RWPE1 (cell line): ENCODE measurements around the gene ATP2B2.
"Not testable (repeated sequence)": the region's sequence is repeated elsewhere in the genome, so short reads cannot be mapped to it uniquely, and the experiment has no call there.

Experiments used
- CTCF ChIA-PET: fragments of 350-600 bp; sonication (Branson Sonifier 250); formaldehyde crosslinking; extraction: SDS; loops from one replicate; lab custom pipeline; 2021; lab: Yijun Ruan, JAX
- POLR2A ChIA-PET: fragments of 400-600 bp; formaldehyde crosslinking; extraction: SDS; loops from one replicate; lab custom pipeline; 2020; ENCODE audit warnings: antibody characterized with exemption; ENCODE audit not compliant: low non-redundant PET; lab: Yijun Ruan, JAX
- DNase-seq: peaks from one replicate; pipeline ENCODE4 v3.0.0; 2012; ENCODE audit warnings: low spot score
- H3K27ac ChIP-seq: fragments of 450-650 bp; 2 replicates; pipeline ENCODE4 v1.5.1; 2017
- CTCF ChIP-seq: fragments of 450-650 bp; conservative IDR thresholded peaks from 2 replicates; pipeline ENCODE4 v1.5.1; 2017; ENCODE audit warnings: low read depth, mild to moderate bottlenecking

The ATP2B2 gene

GRCh38 chr3:10546820-10547263, 41.5 kb upstream of the ATP2B2 start:
- CTCF ChIA-PET, result no interaction called here
- no peak for TF ChIP-seq CTCF
- no peak overlapping the region for H3K27ac ChIP-seq
- DNase-seq, result no peak
- POLR2A ChIA-PET, result no interaction called here

- CTCF ChIA-PET, result no interaction called here
- TF ChIP-seq CTCF, result no peak
Observed at GRCh38 chr3:10546181-10546624, 40.8 kb upstream of the ATP2B2 start.

GRCh38 chr3:10542518-10542917, 37.1 kb upstream of the ATP2B2 start:
- no peak overlapping the region for H3K27ac ChIP-seq
- ChIA-PET POLR2A (no interaction called here), CTCF (no interaction called here)
- DNase-seq, result no peak
- TF ChIP-seq CTCF, result no peak

More at GRCh38 chr3:10546181-10546624, 40.8 kb upstream of the ATP2B2 start:
- no peak overlapping the region for H3K27ac ChIP-seq
- POLR2A ChIA-PET, result no interaction called here
- no peak for DNase-seq

GRCh38 chr3:10540347-10540746, 35.0 kb upstream of the ATP2B2 start:
- CTCF ChIA-PET, POLR2A ChIA-PET, H3K27ac ChIP-seq, DNase-seq: not testable (repeated sequence)

GRCh38 chr3:10534066-10534465, 28.7 kb upstream of the ATP2B2 start:
- no peak for TF ChIP-seq CTCF
- no peak for DNase-seq
- H3K27ac ChIP-seq, result no peak overlapping the region
- CTCF ChIA-PET, result no interaction called here
- POLR2A ChIA-PET, result no interaction called here

GRCh38 chr3:10533737-10534023, 28.3 kb upstream of the ATP2B2 start:
- DNase-seq, result no peak
- ChIA-PET CTCF (no interaction called here), POLR2A (no interaction called here)
- H3K27ac ChIP-seq, result no peak overlapping the region
- TF ChIP-seq CTCF, result no peak

GRCh38 chr3:10532939-10533736, 27.8 kb upstream of the ATP2B2 start:
- ChIA-PET POLR2A (no interaction called here), CTCF (no interaction called here)
- TF ChIP-seq CTCF, result no peak
- H3K27ac ChIP-seq, result no peak overlapping the region
- DNase-seq, result no peak
